DLD1 (cell line): Measurements from ENCODE around the gene CDH4.

Experiments
- in situ Hi-C: cut with HindIII; loops from 2 replicates; pipeline ENCODE4 v1.10.0; 2017; ENCODE audit warnings: low sequenced_read_pairs

CDH4 gene

DNA sequence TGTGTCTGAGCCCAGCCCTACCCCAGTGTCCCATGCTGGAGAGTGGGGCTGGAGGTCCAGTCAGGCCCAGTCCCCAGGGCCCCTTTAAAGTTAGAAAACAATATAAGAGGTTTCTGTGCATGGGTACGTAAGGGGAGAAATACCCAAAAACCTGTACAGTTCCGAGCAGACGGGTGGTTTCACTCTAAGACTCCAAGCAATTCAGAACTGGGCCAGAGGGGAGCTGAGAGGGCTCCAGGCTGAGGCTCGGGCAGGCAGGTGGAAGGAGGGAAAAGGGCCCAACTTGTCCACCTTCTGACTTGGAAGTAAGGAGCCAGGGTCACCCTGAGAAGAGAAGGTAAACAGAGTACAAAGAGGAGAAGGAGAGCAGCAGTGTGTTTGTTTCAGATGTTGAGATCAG lies 296.0 kb downstream of the CDH4 start:
- in situ Hi-C loops: no loop called here

DNA sequence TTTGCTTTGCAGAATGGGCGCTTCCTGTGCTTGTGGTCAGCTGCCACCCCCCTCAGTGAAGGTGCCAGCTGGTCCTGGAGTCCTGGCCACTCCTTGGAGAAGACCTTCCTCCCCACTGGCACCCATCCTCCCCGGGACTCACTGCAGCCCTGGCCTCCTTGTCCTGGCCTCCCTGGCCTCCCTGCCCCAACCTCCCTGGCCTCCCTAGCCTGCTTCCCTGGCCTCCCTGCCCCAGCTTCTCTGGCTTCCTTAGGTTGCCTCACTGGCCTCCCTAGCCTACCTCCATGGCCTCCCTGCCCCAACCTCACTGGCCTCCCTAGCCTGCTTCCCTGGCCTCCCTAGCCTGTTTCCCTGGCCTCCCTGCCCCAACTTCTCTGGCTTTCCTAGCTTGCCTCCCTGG lies 297.8 kb downstream of the CDH4 start:
- in situ Hi-C loops: no loop called here

DNA sequence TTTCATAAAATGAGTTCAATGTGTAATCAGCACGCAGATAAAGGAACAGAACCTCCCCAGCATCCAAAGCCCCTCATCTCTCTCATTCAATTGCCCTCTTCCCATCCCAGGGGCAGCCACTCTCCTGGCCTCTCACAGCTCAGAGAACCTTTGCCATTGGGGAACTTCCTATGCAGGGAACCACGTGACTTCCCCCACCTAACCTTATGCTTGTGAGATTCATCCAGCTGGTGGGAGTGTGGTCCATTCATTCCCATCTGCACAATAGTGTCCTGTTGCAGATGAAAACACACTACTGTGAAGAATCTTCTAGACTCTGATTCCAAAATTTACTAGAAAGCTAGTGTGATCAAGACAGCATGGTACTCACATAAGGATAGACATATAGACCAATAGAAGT lies 299.3 kb downstream of the CDH4 start:
- in situ Hi-C loops: no loop called here

DNA sequence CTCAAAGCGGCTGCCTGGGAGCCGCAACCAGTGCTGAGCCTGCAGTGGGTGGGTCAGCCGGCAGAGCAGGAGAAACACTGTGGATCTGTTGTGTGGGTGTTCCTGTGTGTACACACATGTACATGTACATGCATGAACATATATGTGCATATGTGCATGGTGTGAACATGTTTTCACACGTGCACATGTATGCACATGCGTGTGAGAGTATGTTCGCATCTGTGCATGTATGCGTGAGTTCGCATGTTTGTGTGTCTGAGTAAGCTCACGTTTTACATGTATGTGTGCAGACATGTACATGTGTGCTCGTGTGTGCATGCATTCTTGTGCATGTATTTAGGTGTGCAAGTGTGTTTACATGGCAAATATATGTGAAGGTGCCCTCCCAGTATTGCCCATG lies 302.6 kb downstream of the CDH4 start:
- in situ Hi-C loops: no loop called here

DNA sequence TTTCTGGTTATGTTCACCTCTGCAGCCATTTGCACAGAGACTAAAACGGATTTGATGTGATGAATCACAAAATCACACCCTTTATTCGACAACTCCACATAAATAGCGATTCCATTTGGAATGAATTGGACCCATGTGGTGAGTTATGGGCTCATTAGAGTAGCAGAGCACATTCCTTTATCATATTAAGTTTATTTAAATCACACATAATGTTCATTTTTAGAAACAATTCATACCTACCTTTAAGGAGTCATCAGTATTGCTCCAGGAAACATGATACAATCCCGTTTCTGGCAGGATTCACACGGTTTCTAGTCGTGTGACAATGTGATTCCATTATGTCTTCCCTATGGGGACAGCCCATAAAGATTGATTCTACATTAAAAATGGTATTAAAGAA lies 303.5 kb downstream of the CDH4 start:
- in situ Hi-C loops: no loop called here

DNA sequence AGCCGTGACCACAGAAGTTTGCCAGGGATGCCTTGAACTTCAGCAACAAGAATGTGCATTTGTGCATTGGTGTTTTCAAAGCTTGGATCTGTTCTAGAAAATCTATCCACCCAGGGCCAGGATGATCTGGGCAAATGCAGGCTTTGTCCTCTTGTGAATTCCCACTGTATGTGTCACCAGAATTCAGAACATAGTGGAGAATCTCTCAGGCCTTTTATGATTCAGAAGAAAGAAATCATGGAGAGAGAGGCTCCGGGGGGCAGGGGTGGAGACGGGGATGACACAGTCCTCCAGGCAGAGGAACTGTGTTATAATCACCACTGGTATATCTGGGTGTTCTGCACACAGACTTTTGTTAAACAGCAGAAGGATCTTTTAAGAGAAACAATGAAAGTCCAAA lies 304.1 kb downstream of the CDH4 start:
- in situ Hi-C loops: no loop called here

DNA sequence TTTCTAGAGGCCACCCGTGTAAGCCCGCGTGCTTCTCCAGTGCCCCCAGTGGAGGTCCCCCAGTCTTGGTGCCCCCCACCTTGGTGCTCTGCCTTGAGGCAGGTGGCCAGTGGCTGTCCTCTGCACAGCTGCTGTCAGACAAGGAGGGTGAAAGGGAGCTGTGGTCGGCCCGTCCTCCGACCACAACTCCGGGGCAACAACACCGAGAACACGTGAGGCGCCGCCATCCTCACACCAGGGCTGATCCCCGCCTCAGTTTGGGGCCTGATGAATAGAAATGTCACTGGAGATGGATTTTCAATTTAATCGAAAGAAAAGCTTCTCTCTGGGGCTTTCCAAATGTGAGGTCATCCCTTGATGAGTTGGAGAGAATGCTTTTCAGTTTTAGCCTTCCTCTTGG lies 304.6 kb downstream of the CDH4 start:
- in situ Hi-C loops: no loop called here

DNA sequence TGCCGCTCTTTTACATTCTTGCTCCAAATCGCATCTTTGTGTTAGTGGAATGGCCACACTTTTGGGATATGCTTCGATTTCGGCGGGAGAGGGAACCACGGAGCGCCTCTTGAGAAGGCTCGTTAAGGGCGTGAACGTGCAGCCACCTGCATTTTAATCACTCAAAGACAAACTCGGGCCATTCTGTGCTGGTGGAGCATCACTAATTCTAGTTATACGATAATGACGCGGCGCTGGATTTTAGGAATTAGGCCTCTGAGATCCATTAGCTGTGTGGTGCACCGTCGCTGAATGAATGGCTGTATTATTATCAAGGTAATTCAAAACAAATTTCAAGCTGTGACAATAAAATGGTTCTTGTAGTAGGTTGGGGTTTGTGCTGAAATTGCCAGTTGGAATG lies 305.6 kb downstream of the CDH4 start:
- in situ Hi-C loops: no loop called here

DNA sequence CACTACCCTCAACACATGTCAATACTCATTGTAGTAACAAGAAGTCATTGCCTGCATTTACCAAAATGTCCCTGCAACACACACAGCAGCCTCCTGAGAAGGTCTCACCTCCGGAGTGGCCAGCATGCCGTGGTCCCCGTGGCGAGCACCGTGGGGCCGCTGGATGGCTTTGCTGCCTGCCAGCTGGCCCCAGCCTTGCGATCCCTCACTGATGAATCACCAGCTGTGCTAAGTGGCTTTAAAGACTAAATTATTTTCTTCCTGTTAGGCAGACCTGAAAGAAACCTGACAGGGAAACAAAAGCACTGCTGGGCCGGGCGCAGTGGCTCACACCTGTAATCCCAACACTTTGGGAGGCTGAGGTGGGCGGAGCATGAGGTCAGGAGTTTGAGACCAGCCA lies 306.7 kb downstream of the CDH4 start:
- in situ Hi-C loops: no loop called here

DNA sequence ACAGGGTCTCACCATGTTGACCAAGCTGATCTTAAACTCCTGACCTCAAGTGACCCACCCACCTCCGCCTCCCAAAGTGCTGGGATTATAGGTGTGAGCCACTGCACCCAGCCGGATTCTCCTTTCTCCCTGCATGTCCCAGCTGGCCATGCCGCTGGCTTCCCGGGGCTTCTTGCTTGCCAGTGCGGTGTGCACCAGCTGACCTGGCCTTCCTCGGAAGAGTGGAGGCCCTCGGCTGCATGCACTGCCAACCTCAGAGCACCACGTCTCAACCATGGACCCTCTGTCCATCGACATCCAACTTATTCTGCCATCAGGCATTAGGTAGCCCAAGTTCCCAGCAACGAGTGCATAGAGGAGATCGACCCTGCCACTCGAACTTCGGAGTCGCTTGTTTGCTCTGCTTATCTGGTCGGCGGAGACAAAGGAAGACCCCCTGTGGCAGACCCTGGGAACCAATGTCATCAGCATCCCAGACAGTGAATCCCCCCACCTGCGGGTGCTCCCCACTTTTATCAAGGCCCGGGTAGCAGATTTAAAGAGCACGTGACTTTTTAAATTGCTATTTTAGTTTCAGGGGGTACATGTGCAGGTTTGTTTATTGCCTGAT lies 307.8 kb downstream of the CDH4 start:
- in situ Hi-C loops: no loop called here

DNA sequence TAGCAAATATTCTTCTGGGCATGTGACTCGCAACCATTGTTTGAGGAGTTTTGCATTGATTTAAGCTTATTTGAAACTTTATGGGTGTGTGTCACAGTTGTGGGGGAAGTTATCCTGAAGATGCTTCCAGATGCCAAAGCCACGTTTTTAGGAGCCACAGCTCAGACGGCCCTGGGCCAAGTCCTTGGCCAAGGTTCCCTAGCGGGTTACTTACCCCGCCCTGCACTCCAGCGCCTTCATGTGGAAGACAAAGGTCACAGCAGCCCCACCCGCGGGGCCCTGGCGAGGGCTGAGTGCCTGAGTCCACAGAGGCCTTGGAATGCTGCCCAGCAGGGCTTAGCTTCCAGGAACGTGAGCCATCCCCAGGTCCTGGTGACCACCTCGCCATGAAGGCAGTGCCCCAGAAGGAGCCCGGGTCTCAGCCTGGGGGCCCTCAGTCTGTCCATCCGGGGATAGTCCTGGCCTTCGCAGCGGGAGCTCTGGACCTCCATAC lies 308.3 kb downstream of the CDH4 start:
- in situ Hi-C loops: no loop called here

DNA sequence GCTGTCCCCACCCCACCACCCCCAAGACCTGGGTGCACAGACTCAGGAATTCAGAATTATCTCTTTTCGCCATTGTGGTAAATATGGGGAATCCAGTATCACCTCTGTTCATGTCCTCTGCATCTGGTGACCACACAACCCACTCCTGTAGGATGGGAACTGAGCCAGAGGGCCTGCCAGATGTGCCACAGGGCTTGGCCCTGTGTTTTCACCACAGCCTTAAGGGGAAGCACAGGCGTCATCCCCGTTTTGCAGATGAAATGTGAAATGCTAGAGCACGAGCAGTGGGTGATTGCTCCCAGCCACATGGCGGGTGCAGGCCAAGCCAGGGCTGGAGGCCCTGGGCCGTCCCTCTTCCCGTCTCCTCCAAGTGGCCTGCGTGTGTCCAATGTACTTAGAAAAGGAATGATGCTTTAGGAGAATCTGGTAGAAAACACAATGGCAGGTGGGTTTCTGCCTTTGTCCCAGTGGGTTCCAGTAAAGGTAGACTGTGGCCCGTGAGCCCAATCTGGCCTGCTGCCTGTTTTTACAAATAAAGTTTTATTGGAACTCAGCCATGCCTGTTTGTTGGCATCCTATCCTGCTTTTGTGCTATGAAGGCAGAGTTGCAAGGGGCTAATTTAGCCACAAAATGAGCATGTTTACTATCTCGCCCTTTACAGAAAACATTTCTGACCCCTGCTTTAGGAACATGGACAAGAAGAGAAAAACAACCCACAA lies 309.2 kb downstream of the CDH4 start:
- in situ Hi-C loops: no loop called here

DNA sequence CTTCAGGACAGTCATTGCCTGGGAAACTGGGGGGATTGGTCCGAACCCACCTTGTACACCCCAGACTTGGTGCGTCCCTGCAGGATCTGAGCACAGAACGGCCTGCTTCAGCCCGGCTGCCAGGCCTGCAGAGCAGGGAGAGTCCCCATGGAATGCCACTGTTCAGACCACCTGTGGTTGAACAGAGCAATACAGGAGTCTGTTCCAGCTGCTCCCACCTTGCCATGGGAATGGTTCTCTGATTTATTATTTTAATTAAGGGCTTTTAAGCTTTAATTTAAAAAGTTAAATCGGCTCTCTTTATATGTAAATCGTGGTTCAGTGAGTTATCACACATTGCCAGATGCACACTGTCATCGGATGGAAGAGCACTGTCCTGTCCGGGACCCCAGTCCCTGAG lies 310.4 kb downstream of the CDH4 start:
- in situ Hi-C loops: no loop called here

DNA sequence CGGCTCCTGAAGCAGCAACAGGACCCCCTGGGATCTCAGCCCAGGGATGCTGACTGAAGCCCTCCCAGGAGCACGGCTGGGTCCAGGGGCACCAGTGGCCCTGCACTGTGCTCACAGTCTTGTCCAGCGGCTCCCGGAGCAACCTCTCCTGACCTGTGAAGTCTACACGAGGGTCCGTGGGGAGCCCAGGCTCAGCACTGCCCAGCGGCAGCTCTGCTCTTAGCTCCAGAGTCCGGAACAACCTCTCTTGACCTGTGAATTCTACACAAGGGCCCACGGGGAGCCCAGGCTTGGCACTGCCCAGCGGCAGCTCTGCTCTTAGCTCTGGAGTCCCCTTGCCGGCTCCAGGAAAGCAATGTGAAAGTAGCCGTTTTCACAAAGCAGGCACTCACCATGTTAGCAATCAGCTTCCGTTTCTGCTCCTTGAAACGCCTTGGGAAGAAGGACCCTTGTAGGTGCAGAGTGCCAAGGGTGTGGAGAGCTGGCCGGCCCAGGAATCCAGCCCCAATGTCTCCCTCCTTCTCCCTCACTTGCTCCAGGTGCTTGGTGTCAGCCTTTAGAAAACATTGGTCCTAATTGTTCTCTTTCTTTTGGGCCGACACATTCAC lies 310.9 kb downstream of the CDH4 start:
- in situ Hi-C loops: no loop called here

DNA sequence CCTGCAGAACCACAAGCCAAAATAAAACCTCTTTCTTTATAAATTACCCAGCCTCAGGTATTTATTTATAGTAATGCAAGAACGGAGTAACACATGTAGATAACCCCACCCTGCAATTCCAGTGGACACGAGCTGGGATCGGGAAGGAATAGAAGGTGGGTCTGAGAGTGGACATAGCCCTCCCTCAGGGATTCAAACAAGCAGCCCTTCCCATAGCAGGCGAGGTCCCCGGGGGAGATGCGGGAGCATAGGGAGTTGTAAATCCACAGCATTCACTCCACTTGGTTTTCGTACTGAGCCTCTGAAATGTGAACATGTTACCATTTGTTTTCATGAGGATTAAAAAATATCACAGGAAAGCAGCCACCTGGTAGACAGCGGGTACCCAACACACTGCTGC lies 312.6 kb downstream of the CDH4 start:
- in situ Hi-C loops: no loop called here

DNA sequence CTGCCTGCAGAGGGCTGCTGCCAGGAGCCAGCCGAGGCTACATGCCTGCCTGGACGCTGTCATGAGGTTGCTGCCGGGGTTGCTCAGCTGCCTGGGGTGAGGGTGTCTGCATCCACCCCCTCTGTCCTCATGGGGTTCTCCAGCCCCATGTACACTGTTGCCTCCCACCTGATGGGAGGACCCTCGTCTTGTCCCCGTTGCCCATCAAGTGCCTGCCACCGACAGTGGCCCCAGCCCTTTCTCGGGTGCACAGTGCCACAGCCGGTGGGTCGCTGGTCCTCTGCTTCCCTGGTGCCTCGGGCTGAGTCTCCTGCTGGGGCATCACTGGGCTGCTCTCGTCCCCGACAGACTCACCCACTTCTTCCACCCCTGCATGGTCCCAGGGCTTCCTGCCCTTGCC lies 313.7 kb downstream of the CDH4 start:
- in situ Hi-C loops: no loop called here

DNA sequence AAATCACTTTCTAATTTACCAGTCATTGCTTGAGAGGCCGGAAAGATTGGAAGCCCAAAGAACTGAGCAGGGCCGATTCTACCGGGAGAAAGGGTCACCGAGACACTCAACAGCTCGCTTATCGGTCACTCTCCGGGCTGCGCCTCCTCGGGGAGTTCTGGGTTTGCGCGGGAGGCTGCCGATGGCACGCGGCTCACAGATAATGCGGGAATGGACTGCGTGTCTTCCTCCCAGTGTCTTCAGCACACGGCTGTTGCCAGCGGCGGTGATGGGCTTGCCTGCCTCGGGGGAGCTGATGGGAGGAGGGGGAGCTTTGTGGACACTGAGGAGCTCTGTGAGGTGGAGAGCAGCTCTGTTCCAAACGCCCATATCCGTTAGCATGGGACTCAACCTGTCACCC lies 314.6 kb downstream of the CDH4 start:
- in situ Hi-C loops: no loop called here

DNA sequence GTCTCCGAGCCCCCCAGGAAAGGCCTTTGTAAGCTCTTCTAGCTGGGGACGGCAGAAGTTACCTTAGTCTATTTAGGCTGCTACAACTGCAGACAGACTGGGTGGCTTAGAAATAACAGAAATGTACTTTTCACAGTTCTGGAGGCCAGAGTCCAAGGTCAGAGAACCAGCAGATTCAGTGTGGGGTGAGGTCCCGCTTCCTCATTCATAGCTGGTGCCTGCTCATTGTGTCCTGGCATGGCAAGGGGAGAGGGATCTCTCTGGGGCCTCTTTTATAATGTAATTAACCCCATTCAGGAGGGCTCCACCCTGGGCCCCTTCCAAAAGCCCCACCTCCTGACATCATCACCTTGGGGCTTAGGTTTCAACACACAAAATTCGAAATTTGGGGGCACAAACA lies 315.1 kb downstream of the CDH4 start:
- in situ Hi-C loops: no loop called here

DNA sequence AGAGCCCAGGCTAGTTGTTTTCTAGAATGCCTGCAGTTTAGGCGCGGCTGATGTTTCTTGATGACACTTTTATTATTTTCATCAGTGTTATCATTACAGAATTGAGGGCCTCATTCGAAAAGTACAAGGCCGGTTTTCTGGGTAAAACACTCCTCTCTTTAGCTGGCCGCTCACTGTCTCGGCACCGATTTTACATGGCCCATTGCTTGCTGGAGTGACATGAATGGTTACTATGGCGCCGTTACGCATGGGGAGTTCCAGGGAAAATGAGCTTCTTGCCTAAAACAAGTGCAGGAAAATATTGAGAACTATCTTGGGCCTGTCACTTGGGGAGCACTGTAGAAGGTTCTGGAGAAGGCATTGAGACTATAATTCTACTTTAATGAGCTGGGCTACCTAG lies 317.8 kb downstream of the CDH4 start:
- in situ Hi-C loops: no loop called here

DNA sequence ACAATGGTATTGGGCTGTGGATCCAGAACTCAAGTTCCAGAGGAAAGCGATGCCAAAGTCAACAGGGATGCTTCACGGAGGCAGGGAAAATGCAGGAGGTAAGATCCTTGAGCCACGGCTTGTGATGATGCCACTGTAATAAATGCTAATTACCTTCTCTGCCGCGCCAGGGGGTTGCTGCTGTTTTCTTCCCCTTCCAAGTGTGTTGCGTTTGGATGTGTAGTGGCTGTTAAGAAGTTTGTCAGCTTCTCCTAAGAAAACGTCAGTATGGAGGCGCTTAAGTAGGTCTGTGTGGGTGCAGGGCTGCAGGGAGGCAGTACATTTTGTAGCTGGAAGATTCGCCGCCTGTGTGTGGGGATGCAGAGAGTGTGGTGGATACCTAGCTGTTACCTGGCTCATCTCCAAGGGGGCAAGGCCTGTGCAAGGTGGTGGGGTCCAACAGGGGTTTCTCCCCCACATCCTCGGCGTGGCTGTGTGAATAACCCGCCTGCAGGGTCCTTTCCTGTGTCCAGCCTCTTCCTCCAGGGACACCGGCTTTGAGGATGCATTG lies 318.7 kb downstream of the CDH4 start:
- in situ Hi-C loops: no loop called here

DNA sequence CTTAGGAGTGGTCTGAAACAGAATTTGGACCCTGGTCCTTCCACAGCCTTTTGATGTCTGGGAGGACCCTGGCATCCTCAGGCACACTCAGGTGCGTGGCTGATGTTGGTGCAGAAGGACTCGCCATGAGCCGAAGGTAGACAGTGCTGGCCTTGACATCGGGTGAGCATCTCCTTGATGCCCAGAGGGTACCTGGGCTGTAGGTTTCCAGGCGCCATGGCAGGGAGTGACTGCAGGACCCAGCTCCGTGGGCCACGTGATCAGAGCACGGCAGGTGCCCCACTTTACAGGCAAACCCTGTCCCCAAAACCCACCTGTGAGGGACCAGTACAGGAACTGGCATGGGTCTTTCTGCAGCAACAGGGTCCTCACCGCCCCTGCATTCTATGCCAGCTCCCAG lies 319.2 kb downstream of the CDH4 start:
- in situ Hi-C loops: no loop called here
